Activated CD8-positive, alpha-beta memory T cell treated with anti-CD3 and anti-CD28 coated beads, Interleukin-2, amount 50 U/mL, for 1 hour (primary cell): ENCODE results near the gene FCF1.
"Not testable (repeated sequence)": the region's sequence is repeated elsewhere in the genome, so short reads cannot be mapped to it uniquely, and the experiment has no call there.

Experiments used
- DNase-seq: peaks from one replicate; pipeline ENCODE4 v3.0.0-alpha.2; 2020; ENCODE audit errors: extremely low read depth

FCF1 gene

GRCh38 chr14:74698465-74698864 lies 14.5 kb upstream of the FCF1 start:
- no peak for DNase-seq

- DNase-seq, result no peak
Measured at GRCh38 chr14:74702293-74702692, 10.7 kb upstream of the FCF1 start.

GRCh38 chr14:74703043-74703442 lies 9.9 kb upstream of the FCF1 start:
- DNase-seq, result no peak

- DNase-seq, result no peak
Measured at GRCh38 chr14:74704656-74705055, 8.3 kb upstream of the FCF1 start.

- DNase-seq, result no peak
Measured at GRCh38 chr14:74705613-74706500, 7.1 kb upstream of the FCF1 start.

- no peak for DNase-seq
Measured at GRCh38 chr14:74710480-74710879, 2.5 kb upstream of the FCF1 start.

- DNase-seq, result no peak
Measured at GRCh38 chr14:74711651-74712050, 1.3 kb upstream of the FCF1 start.

- DNase-seq, result no peak
Measured at GRCh38 chr14:74713395-74713735, 421 bp downstream of the FCF1 start.

- no peak for DNase-seq
Measured at GRCh38 chr14:74720526-74720925, 7.6 kb downstream of the FCF1 start.

- DNase-seq, result no peak
Measured at GRCh38 chr14:74723134-74723533, 10.2 kb downstream of the FCF1 start.

- no peak for DNase-seq
Measured at GRCh38 chr14:74732387-74732786, 19.4 kb downstream of the FCF1 start.

- no peak for DNase-seq
Measured at GRCh38 chr14:74733221-74733620, 20.3 kb downstream of the FCF1 start.

GRCh38 chr14:74735125-74735524 lies 22.2 kb downstream of the FCF1 start:
- DNase-seq, result no peak

- DNase-seq, result no peak
Measured at GRCh38 chr14:74737753-74738325, 24.9 kb downstream of the FCF1 start.

- no peak for DNase-seq
Measured at GRCh38 chr14:74739293-74740030, 26.5 kb downstream of the FCF1 start.

- DNase-seq, result no peak
Measured at GRCh38 chr14:74747237-74747636, 34.3 kb downstream of the FCF1 start.

- no peak for DNase-seq
Measured at GRCh38 chr14:74754157-74754556, 41.2 kb downstream of the FCF1 start.

- DNase-seq, result no peak
Measured at GRCh38 chr14:74754899-74755298, 42.0 kb downstream of the FCF1 start.

GRCh38 chr14:74756326-74756725 lies 43.4 kb downstream of the FCF1 start:
- DNase-seq, result no peak

- DNase-seq, result not testable (repeated sequence)
Measured at GRCh38 chr14:74758505-74758904, 45.6 kb downstream of the FCF1 start.

GRCh38 chr14:74762917-74763802 lies 50.2 kb downstream of the FCF1 start, which contains the start of gene YLPM1:
YLPM1 (plus strand) TSS chr14:74763316; CDS start chr14:74763490, 174 bp downstream.
- DNase-seq, result peak; percentile 63
